GM23338 (cell line): Measurements from ENCODE around the gene KIF9. TPM values are rescaled to one million over a fixed set of nuclear protein-coding genes. Genes with fewer than 3 reads are reported as not detected.

Experiments used
- ATAC-seq: fragments of 200-7000 bp; cut with Tn5 transposase; 3 replicates; pipeline ENCODE4 v1.9.1; 2020
- DNase-seq: peaks from one replicate; pipeline ENCODE4 v3.0.0-alpha.2; 2015; ENCODE audit warnings: low spot score
- H2AFZ ChIP-seq: fragments of 200-600 bp; sonication (generic); 2 replicates; pipeline ENCODE4 v1.8.0; 2016; ENCODE audit warnings: antibody characterized with exemption, mild to moderate bottlenecking, moderate library complexity
- H3F3A ChIP-seq: fragments of 200-600 bp; sonication (generic); replicated peaks from 2 replicates; pipeline ENCODE4 v1.8.0; 2017; ENCODE audit warnings: antibody characterized with exemption, mixed run types, low read depth
- H3K27ac ChIP-seq: fragments of 200-600 bp; sonication (generic); 2 replicates; pipeline ENCODE4 v1.6.1; 2016; ENCODE audit warnings: low read depth
- H3K27me3 ChIP-seq: fragments of 200-600 bp; sonication (generic); 2 replicates; pipeline ENCODE4 v1.8.0; 2016; ENCODE audit warnings: mild to moderate bottlenecking, mixed run types, moderate library complexity; ENCODE audit not compliant: insufficient read depth
- H3K36me3 ChIP-seq: fragments of 200-600 bp; sonication (generic); 2 replicates; pipeline ENCODE4 v1.8.0; 2016; ENCODE audit warnings: mild to moderate bottlenecking; ENCODE audit not compliant: insufficient read depth
- H3K4me1 ChIP-seq: fragments of 200-600 bp; sonication (generic); 2 replicates; pipeline ENCODE4 v1.8.0; 2016; ENCODE audit warnings: mild to moderate bottlenecking, moderate library complexity; ENCODE audit not compliant: insufficient read depth
- H3K4me2 ChIP-seq: fragments of 200-600 bp; sonication (generic); 2 replicates; pipeline ENCODE4 v1.7.1; 2017; ENCODE audit warnings: mixed run types
- H3K4me3 ChIP-seq: fragments of 200-600 bp; sonication (generic); 2 replicates; pipeline ENCODE4 v1.6.1; 2016; ENCODE audit warnings: mixed run types
- H3K79me2 ChIP-seq: fragments of 200-600 bp; sonication (generic); replicated peaks from 2 replicates; pipeline ENCODE4 v1.8.0; 2017; ENCODE audit warnings: mild to moderate bottlenecking; ENCODE audit not compliant: insufficient read depth
- H3K9me2 ChIP-seq: fragments of 200-600 bp; sonication (generic); 2 replicates; pipeline ENCODE4 v1.8.0; 2017; ENCODE audit not compliant: insufficient read depth
- H4K20me1 ChIP-seq: fragments of 200-600 bp; sonication (generic); replicated peaks from 2 replicates; pipeline ENCODE4 v1.8.0; 2017; ENCODE audit warnings: mild to moderate bottlenecking; ENCODE audit not compliant: insufficient read depth
- H3K27ac Mint-ChIP-seq: 2 replicates; pipeline ENCODE4 v1.8.0; 2020; ENCODE audit warnings: inconsistent platforms, mild to moderate bottlenecking, moderate library complexity, mixed read lengths
- H3K27me3 Mint-ChIP-seq: 3 replicates; pipeline ENCODE4 v1.8.0; 2022; ENCODE audit warnings: low read depth, mild to moderate bottlenecking, moderate library complexity, mixed read lengths, inconsistent platforms; ENCODE audit not compliant: insufficient read depth, poor library complexity
- H3K36me3 Mint-ChIP-seq: 3 replicates; pipeline ENCODE4 v1.8.0; 2021; ENCODE audit warnings: low read depth, mild to moderate bottlenecking, inconsistent platforms, moderate library complexity, mixed read lengths
- H3K4me1 Mint-ChIP-seq: 3 replicates; pipeline ENCODE4 v1.8.0; 2020; ENCODE audit warnings: mild to moderate bottlenecking, inconsistent platforms, mixed read lengths
- H3K4me3 Mint-ChIP-seq: 3 replicates; pipeline ENCODE4 v1.8.0; 2021; ENCODE audit warnings: moderate library complexity, mild to moderate bottlenecking, inconsistent platforms, mixed read lengths
- H3K9me3 Mint-ChIP-seq: 3 replicates; pipeline ENCODE4 v1.8.0; 2020; ENCODE audit warnings: moderate library complexity, mild to moderate bottlenecking, inconsistent platforms, mixed read lengths
- EZH2 ChIP-seq: fragments of 200-600 bp; sonication (generic); IDR thresholded peaks from one replicate; pipeline ENCODE4 v1.8.0; 2017; ENCODE audit warnings: antibody characterized with exemption, mild to moderate bottlenecking, low read depth; ENCODE audit not compliant: unreplicated experiment
- EZH2phosphoT487 ChIP-seq: fragments of 200-600 bp; sonication (generic); IDR thresholded peaks from one replicate; pipeline ENCODE4 v1.8.1; 2018; ENCODE audit warnings: antibody characterized with exemption; ENCODE audit not compliant: unreplicated experiment
- STAT1 ChIP-seq: IDR thresholded peaks from one replicate; pipeline ENCODE4 v1.6.1; 2016; ENCODE audit warnings: antibody characterized with exemption; ENCODE audit not compliant: unreplicated experiment
- ZNF114 ChIP-seq: fragments of 250-450 bp; sonication (Bioruptor Pico); IDR thresholded peaks from 2 replicates; pipeline ENCODE4 v1.5.0; 2020; ENCODE audit warnings: mild to moderate bottlenecking, moderate library complexity
- polyA plus RNA-seq: library from polyadenylated mRNA; unstranded; fragments of >200 nt; fragmentation: Nextera tagmentation; extraction: Ambion mirVana; gene quantifications from 2 replicates; pipeline ENCODE4 v1.2.1, GENCODE V29; 2016
- total RNA-seq: library from RNA; depleted of rRNA; stranded (reverse); fragments of >200 nt; shearing (Covaris generic); gene quantifications from 2 replicates; pipeline ENCODE4 v1.2.3, GENCODE V29; 2014
- TF ChIP-seq, protein P1 (sequence below): IDR thresholded peaks from 2 replicates; pipeline ENCODE4 v1.6.1; 2016; ENCODE audit warnings: antibody characterized with exemption
- TF ChIP-seq, protein P2 (sequence below): fragments of 250-450 bp; sonication (Bioruptor Pico); IDR thresholded peaks from 2 replicates; pipeline ENCODE4 v1.5.0; 2020; ENCODE audit warnings: mild to moderate bottlenecking, moderate library complexity
- TF ChIP-seq, protein P3 (sequence below): IDR thresholded peaks from one replicate; pipeline ENCODE4 v1.6.1; 2018; ENCODE audit warnings: antibody characterized with exemption; ENCODE audit not compliant: unreplicated experiment

KIF9 gene
- total and polyA plus RNA-seq, 2 experiments from 2014 or later = 12.6 to 14.0 TPM

DNA sequence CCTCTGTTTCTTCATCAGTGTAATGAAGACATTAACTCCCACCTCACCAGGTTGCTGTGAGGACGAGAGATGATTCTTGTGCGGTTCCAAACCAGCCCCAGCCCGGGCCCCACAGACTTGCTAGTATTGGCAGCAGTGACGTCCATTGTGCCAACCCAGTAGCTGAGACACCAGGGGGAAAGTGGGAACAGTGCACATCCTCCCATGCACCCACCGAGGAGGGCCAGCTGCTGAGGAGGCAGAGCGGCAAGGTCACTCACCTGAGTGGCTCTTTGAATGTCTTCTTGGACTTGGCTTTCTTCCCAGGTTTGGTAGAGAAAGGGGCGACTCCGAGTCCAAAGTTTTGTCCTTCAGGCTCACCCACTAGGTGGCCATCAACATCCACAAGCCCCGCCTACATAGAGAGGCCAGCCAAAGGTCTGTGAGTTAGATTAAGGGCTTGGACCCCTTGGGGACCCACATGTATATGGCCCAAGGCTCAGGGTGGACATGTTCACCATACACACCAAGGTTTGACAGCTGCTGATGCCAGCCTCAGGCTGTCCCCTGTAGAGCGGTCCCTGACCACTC lies 38.0 kb downstream of the KIF9 start:
- DNase-seq (no peak), ATAC-seq (no peak)
- no peak overlapping the region for H2AFZ ChIP-seq
- no peak overlapping the region for H3K4me3 ChIP-seq
- Mint-ChIP-seq H3K4me3 (no peak overlapping the region), H3K27me3 (no peaks in the 10 kb centered on the region), H3K4me1 (no peaks in the 10 kb centered on the region), H3K36me3 (no peaks in the 10 kb centered on the region), H3K27ac (no peak overlapping the region), H3K9me3 (no peaks in the 10 kb centered on the region; the same call in 2 of the 3 replicates)
- no peaks in the 10 kb centered on the region for H3K79me2 ChIP-seq
- no peak overlapping the region for H3K27ac ChIP-seq
- H3F3A ChIP-seq = no peaks in the 10 kb centered on the region
- no peaks in the 10 kb centered on the region for H3K4me1 ChIP-seq
- TF ChIP-seq ZNF114 (CRISPR knock-in tag) (no peak), EZH2 (no peak), EZH2phosphoT487 (no peak), STAT1 (no peak)
- TF ChIP-seq, protein P1, sequence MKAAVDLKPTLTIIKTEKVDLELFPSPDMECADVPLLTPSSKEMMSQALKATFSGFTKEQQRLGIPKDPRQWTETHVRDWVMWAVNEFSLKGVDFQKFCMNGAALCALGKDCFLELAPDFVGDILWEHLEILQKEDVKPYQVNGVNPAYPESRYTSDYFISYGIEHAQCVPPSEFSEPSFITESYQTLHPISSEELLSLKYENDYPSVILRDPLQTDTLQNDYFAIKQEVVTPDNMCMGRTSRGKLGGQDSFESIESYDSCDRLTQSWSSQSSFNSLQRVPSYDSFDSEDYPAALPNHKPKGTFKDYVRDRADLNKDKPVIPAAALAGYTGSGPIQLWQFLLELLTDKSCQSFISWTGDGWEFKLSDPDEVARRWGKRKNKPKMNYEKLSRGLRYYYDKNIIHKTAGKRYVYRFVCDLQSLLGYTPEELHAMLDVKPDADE = no peak
- TF ChIP-seq, protein P2, sequence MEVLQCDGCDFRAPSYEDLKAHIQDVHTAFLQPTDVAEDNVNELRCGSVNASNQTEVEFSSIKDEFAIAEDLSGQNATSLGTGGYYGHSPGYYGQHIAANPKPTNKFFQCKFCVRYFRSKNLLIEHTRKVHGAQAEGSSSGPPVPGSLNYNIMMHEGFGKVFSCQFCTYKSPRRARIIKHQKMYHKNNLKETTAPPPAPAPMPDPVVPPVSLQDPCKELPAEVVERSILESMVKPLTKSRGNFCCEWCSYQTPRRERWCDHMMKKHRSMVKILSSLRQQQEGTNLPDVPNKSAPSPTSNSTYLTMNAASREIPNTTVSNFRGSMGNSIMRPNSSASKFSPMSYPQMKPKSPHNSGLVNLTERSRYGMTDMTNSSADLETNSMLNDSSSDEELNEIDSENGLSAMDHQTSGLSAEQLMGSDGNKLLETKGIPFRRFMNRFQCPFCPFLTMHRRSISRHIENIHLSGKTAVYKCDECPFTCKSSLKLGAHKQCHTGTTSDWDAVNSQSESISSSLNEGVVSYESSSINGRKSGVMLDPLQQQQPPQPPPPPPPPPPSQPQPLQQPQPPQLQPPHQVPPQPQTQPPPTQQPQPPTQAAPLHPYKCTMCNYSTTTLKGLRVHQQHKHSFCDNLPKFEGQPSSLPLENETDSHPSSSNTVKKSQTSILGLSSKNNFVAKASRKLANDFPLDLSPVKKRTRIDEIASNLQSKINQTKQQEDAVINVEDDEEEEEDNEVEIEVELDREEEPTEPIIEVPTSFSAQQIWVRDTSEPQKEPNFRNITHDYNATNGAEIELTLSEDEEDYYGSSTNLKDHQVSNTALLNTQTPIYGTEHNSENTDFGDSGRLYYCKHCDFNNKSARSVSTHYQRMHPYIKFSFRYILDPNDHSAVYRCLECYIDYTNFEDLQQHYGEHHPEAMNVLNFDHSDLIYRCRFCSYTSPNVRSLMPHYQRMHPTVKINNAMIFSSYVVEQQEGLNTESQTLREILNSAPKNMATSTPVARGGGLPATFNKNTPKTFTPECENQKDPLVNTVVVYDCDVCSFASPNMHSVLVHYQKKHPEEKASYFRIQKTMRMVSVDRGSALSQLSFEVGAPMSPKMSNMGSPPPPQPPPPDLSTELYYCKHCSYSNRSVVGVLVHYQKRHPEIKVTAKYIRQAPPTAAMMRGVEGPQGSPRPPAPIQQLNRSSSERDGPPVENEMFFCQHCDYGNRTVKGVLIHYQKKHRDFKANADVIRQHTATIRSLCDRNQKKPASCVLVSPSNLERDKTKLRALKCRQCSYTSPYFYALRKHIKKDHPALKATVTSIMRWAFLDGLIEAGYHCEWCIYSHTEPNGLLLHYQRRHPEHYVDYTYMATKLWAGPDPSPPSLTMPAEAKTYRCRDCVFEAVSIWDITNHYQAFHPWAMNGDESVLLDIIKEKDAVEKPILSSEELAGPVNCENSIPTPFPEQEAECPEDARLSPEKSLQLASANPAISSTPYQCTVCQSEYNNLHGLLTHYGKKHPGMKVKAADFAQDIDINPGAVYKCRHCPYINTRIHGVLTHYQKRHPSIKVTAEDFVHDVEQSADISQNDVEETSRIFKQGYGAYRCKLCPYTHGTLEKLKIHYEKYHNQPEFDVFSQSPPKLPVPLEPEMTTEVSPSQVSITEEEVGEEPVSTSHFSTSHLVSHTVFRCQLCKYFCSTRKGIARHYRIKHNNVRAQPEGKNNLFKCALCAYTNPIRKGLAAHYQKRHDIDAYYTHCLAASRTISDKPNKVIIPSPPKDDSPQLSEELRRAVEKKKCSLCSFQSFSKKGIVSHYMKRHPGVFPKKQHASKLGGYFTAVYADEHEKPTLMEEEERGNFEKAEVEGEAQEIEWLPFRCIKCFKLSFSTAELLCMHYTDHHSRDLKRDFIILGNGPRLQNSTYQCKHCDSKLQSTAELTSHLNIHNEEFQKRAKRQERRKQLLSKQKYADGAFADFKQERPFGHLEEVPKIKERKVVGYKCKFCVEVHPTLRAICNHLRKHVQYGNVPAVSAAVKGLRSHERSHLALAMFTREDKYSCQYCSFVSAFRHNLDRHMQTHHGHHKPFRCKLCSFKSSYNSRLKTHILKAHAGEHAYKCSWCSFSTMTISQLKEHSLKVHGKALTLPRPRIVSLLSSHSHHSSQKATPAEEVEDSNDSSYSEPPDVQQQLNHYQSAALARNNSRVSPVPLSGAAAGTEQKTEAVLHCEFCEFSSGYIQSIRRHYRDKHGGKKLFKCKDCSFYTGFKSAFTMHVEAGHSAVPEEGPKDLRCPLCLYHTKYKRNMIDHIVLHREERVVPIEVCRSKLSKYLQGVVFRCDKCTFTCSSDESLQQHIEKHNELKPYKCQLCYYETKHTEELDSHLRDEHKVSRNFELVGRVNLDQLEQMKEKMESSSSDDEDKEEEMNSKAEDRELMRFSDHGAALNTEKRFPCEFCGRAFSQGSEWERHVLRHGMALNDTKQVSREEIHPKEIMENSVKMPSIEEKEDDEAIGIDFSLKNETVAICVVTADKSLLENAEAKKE (CRISPR knock-in tag) = no peak
- TF ChIP-seq, protein P3, sequence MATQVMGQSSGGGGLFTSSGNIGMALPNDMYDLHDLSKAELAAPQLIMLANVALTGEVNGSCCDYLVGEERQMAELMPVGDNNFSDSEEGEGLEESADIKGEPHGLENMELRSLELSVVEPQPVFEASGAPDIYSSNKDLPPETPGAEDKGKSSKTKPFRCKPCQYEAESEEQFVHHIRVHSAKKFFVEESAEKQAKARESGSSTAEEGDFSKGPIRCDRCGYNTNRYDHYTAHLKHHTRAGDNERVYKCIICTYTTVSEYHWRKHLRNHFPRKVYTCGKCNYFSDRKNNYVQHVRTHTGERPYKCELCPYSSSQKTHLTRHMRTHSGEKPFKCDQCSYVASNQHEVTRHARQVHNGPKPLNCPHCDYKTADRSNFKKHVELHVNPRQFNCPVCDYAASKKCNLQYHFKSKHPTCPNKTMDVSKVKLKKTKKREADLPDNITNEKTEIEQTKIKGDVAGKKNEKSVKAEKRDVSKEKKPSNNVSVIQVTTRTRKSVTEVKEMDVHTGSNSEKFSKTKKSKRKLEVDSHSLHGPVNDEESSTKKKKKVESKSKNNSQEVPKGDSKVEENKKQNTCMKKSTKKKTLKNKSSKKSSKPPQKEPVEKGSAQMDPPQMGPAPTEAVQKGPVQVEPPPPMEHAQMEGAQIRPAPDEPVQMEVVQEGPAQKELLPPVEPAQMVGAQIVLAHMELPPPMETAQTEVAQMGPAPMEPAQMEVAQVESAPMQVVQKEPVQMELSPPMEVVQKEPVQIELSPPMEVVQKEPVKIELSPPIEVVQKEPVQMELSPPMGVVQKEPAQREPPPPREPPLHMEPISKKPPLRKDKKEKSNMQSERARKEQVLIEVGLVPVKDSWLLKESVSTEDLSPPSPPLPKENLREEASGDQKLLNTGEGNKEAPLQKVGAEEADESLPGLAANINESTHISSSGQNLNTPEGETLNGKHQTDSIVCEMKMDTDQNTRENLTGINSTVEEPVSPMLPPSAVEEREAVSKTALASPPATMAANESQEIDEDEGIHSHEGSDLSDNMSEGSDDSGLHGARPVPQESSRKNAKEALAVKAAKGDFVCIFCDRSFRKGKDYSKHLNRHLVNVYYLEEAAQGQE = no peak
- H3K36me3 ChIP-seq = no peaks in the 10 kb centered on the region
- no peak overlapping the region for H3K4me2 ChIP-seq
- H4K20me1 ChIP-seq = no peaks in the 10 kb centered on the region
- H3K9me2 ChIP-seq = 0 out of 2 replicates have a peak, but pooled peaks cover 4% of the 10 kb centered on the region
- H3K27me3 ChIP-seq = no peaks in the 10 kb centered on the region
